CD4-positive, alpha-beta T cell treated with Interferon gamma for 1 hour (primary cell): Measurements from ENCODE around the gene UBE2G2.

ENCODE experiments used
- DNase-seq: peaks from one replicate; pipeline ENCODE4 v3.0.0-alpha.2; 2020

UBE2G2 gene

GRCh38 chr21:44762221-44763049 lies 39.2 kb downstream of the UBE2G2 start:
- no peak for DNase-seq

- no peak for DNase-seq
These were observed 39.8 kb downstream of the UBE2G2 start for GRCh38 chr21:44761747-44762208.

GRCh38 chr21:44761011-44761729 lies 40.5 kb downstream of the UBE2G2 start:
- DNase-seq, result no peak

GRCh38 chr21:44760376-44760775 lies 41.2 kb downstream of the UBE2G2 start:
- no peak for DNase-seq

- DNase-seq, result no peak
These were observed 41.9 kb downstream of the UBE2G2 start for GRCh38 chr21:44759628-44760285.

- no peak for DNase-seq
These were observed 42.6 kb downstream of the UBE2G2 start for GRCh38 chr21:44758781-44759627.

- DNase-seq, result no peak
These were observed 43.5 kb downstream of the UBE2G2 start for GRCh38 chr21:44758141-44758561.

- DNase-seq, result no peak
These were observed 43.9 kb downstream of the UBE2G2 start for GRCh38 chr21:44757731-44758130.

GRCh38 chr21:44756423-44757185 lies 45.0 kb downstream of the UBE2G2 start:
- DNase-seq, result no peak

- no peak for DNase-seq
These were observed 46.4 kb downstream of the UBE2G2 start for GRCh38 chr21:44755227-44755626.

- DNase-seq, result no peak
These were observed 48.3 kb downstream of the UBE2G2 start for GRCh38 chr21:44753357-44753756.

- no peak for DNase-seq
These were observed 48.9 kb downstream of the UBE2G2 start for GRCh38 chr21:44752671-44753235.

- DNase-seq, result no peak
These were observed 49.6 kb downstream of the UBE2G2 start for GRCh38 chr21:44751799-44752636.

GRCh38 chr21:44751186-44751798 lies 50.3 kb downstream of the UBE2G2 start:
- DNase-seq, result no peak

GRCh38 chr21:44750675-44751025 lies 51.0 kb downstream of the UBE2G2 start:
- DNase-seq, result no peak

GRCh38 chr21:44749759-44750674 lies 51.6 kb downstream of the UBE2G2 start:
- DNase-seq, result no peak

GRCh38 chr21:44749116-44749758 lies 52.4 kb downstream of the UBE2G2 start:
- DNase-seq, result no peak

- DNase-seq, result no peak
These were observed 53.0 kb downstream of the UBE2G2 start for GRCh38 chr21:44748621-44749020.
